DMS153 (cell line): ENCODE measurements around the gene CPLANE1.
A peak's percentile ranks its signal among the peaks of the same experiment; 100 is the strongest.
"Not testable (repeated sequence)": the region's sequence is repeated elsewhere in the genome, so short reads cannot be mapped to it uniquely, and the experiment has no call there.

Experiments
- DNase-seq: peaks from one replicate; lab custom pipeline; 2025; lab: John Stamatoyannopoulos, UW

CPLANE1 gene

GRCh38 chr5:37248970-37249814, at the start of gene CPLANE1:
CPLANE1 (minus strand) TSS chr5:37249376; CDS start chr5:37247698, 1,678 bp downstream.
- peak; percentile 70 for DNase-seq

GRCh38 chr5:37296313-37296712, 47.1 kb upstream of the CPLANE1 start:
- DNase-seq = not testable (repeated sequence)

GRCh38 chr5:37283214-37283820, 34.1 kb upstream of the CPLANE1 start:
- no peak for DNase-seq

- DNase-seq = no peak
Observed at GRCh38 chr5:37275511-37275910, 26.3 kb upstream of the CPLANE1 start.

GRCh38 chr5:37272511-37272910, 23.3 kb upstream of the CPLANE1 start:
- DNase-seq = no peak

- DNase-seq = not testable (repeated sequence)
Observed at GRCh38 chr5:37268100-37268499, 18.9 kb upstream of the CPLANE1 start.

GRCh38 chr5:37255774-37256358, 6.7 kb upstream of the CPLANE1 start:
- DNase-seq = no peak

GRCh38 chr5:37254581-37254980, 5.4 kb upstream of the CPLANE1 start:
- DNase-seq = no peak

GRCh38 chr5:37251665-37252064, 2.5 kb upstream of the CPLANE1 start:
- DNase-seq = no peak

GRCh38 chr5:37249815-37250164, 614 bp upstream of the CPLANE1 start:
- DNase-seq = no peak

GRCh38 chr5:37248421-37248969, 681 bp downstream of the CPLANE1 start:
- DNase-seq = no peak

GRCh38 chr5:37247496-37247895, 1.7 kb downstream of the CPLANE1 start:
- no peak for DNase-seq

- DNase-seq = no peak
Observed at GRCh38 chr5:37247036-37247435, 2.1 kb downstream of the CPLANE1 start.

- DNase-seq = no peak
Observed at GRCh38 chr5:37234288-37234687, 14.9 kb downstream of the CPLANE1 start.

- DNase-seq = no peak
Observed at GRCh38 chr5:37226377-37226776, 22.8 kb downstream of the CPLANE1 start.

GRCh38 chr5:37222181-37222580, 27.0 kb downstream of the CPLANE1 start:
- no peak for DNase-seq

- DNase-seq = not testable (repeated sequence)
Observed at GRCh38 chr5:37220426-37220825, 28.8 kb downstream of the CPLANE1 start.

GRCh38 chr5:37219384-37219783, 29.8 kb downstream of the CPLANE1 start:
- DNase-seq = not testable (repeated sequence)

GRCh38 chr5:37217976-37218375, 31.2 kb downstream of the CPLANE1 start:
- no peak for DNase-seq

GRCh38 chr5:37214550-37214949, 34.6 kb downstream of the CPLANE1 start:
- DNase-seq = peak; percentile 74

GRCh38 chr5:37212096-37212495, 37.1 kb downstream of the CPLANE1 start:
- no peak for DNase-seq

GRCh38 chr5:37211661-37212060, 37.5 kb downstream of the CPLANE1 start:
- no peak for DNase-seq
